WERI-Rb-1 (cell line): ENCODE data around the gene HOXA9.

Experiments
- DNase-seq: peaks from one replicate; pipeline ENCODE4 v3.0.0-alpha.2; 2020
- H3K27ac ChIP-seq: fragments of 250-450 bp; sonication (Bioruptor Pico); 2 replicates; pipeline ENCODE4 v1.5.1; 2020; ENCODE audit warnings: mild to moderate bottlenecking, moderate library complexity
- H3K27me3 ChIP-seq: fragments of 250-450 bp; sonication (Bioruptor Pico); 2 replicates; pipeline ENCODE4 v1.5.1; 2021; ENCODE audit warnings: mild to moderate bottlenecking, low read depth, moderate library complexity; ENCODE audit not compliant: insufficient read depth, severe bottlenecking
- H3K36me3 ChIP-seq: fragments of 250-450 bp; sonication (Bioruptor Pico); 2 replicates; pipeline ENCODE4 v1.5.1; 2020; ENCODE audit warnings: mild to moderate bottlenecking, moderate library complexity
- H3K4me3 ChIP-seq: 2 replicates; pipeline ENCODE4 v1.5.1; 2011; ENCODE audit warnings: low read depth, mild to moderate bottlenecking, control low read depth, low read length
- H3K9me3 ChIP-seq: fragments of 250-450 bp; sonication (Bioruptor Pico); 2 replicates; pipeline ENCODE4 v1.5.1; 2021; ENCODE audit warnings: mild to moderate bottlenecking, moderate library complexity; ENCODE audit not compliant: severe bottlenecking
- CTCF ChIP-seq: IDR thresholded peaks from 2 replicates; pipeline ENCODE4 v1.5.1; 2011; ENCODE audit warnings: low read depth, mild to moderate bottlenecking, control low read depth, inconsistent platforms, low read length

The HOXA9 gene

GRCh38 chr7:27156916-27157701 is 8.2 kb downstream of the HOXA9 start:
- H3K4me3 ChIP-seq, result peak overlapping the region; percentile 73
- H3K27ac ChIP-seq, result peak overlapping the region; percentile 72
- no peak for DNase-seq
- peaks cover 42% of the 10 kb centered on the region for H3K27me3 ChIP-seq
- TF ChIP-seq CTCF, result no peak
- peaks cover 13% of the 10 kb centered on the region for H3K9me3 ChIP-seq
- no peaks in the 10 kb centered on the region for H3K36me3 ChIP-seq

GRCh38 chr7:27156508-27156898 is 8.8 kb downstream of the HOXA9 start, which contains the start of gene HOXA7:
Gene HOXA7 (minus strand): TSS chr7:27156675. CDS start chr7:27156545, 130 bp downstream.
- Histone ChIP-seq H3K27ac (peak within 1 kb of the TSS; percentile 72), H3K27me3 (peaks cover 43% of the 10 kb centered on the region), H3K4me3 (peak within 1 kb of the TSS; percentile 73), H3K9me3 (peaks cover 13% of the 10 kb centered on the region), H3K36me3 (no peaks in the 10 kb centered on the region)
- DNase-seq, result peak; percentile 75
- no peak for TF ChIP-seq CTCF

- peak overlapping the region; percentile 73 for H3K4me3 ChIP-seq
- peaks cover 48% of the 10 kb centered on the region for H3K27me3 ChIP-seq
- peak overlapping the region; percentile 72 for H3K27ac ChIP-seq
- peak; percentile 31 for DNase-seq
- peaks cover 13% of the 10 kb centered on the region for H3K9me3 ChIP-seq
- no peak for TF ChIP-seq CTCF
- H3K36me3 ChIP-seq, result no peaks in the 10 kb centered on the region
Measured at GRCh38 chr7:27155816-27156507, 9.4 kb downstream of the HOXA9 start.

GRCh38 chr7:27154901-27155815 is 10.2 kb downstream of the HOXA9 start:
- Histone ChIP-seq H3K27me3 (peaks cover 51% of the 10 kb centered on the region), H3K27ac (no peak overlapping the region), H3K4me3 (peak overlapping the region; percentile 73), H3K36me3 (no peaks in the 10 kb centered on the region), H3K9me3 (peaks cover 13% of the 10 kb centered on the region)
- peak; percentile 6 for DNase-seq
- TF ChIP-seq CTCF, result no peak

GRCh38 chr7:27154369-27154768 is 11.0 kb downstream of the HOXA9 start:
- no peak for TF ChIP-seq CTCF
- H3K27ac ChIP-seq, result no peak overlapping the region
- H3K9me3 ChIP-seq, result peaks cover 13% of the 10 kb centered on the region
- no peak overlapping the region for H3K4me3 ChIP-seq
- peaks cover 53% of the 10 kb centered on the region for H3K27me3 ChIP-seq
- no peak for DNase-seq
- H3K36me3 ChIP-seq, result no peaks in the 10 kb centered on the region
